HL-60 (cell line): Measurements from ENCODE around the gene OR52N2.
A peak's percentile ranks its signal among the peaks of the same experiment; 100 is the strongest.

Experiments
- CTCF ChIP-seq: IDR thresholded peaks from one replicate; pipeline ENCODE4 v1.5.1; 2011; ENCODE audit warnings: low read length, control low read depth, inconsistent platforms; ENCODE audit not compliant: insufficient read depth
- GABPA ChIP-seq: IDR thresholded peaks from 2 replicates; pipeline ENCODE4 v1.6.1; 2012; ENCODE audit warnings: low read depth
- POLR2AphosphoS5 ChIP-seq: IDR thresholded peaks from 2 replicates; pipeline ENCODE4 v1.6.1; 2012; ENCODE audit warnings: low read depth
- REST ChIP-seq: IDR thresholded peaks from 2 replicates; pipeline ENCODE4 v1.6.1; 2012; ENCODE audit warnings: low read depth; ENCODE audit not compliant: insufficient replicate concordance
- SPI1 ChIP-seq: IDR thresholded peaks from 2 replicates; pipeline ENCODE4 v1.6.1; 2012; ENCODE audit warnings: low read depth, mild to moderate bottlenecking, borderline replicate concordance

- TF ChIP-seq SPI1 (peak; percentile 38; the same call in 1 of the 2 replicates), CTCF (no peak), POLR2AphosphoS5 (no peak), REST (no peak), GABPA (no peak)
Measured at GRCh38 chr11:5809905-5810795, 1.4 kb downstream of the OR52N2 start.
